HG03575 (cell line): ENCODE measurements around the gene TMEM240.
"Not testable (repeated sequence)": the region's sequence is repeated elsewhere in the genome, so short reads cannot be mapped to it uniquely, and the experiment has no call there.

Experiments used
- ATAC-seq: cut with Tn5 transposase; IDR thresholded peaks from one replicate; pipeline ENCODE4 v1.9.1; 2021; ENCODE audit not compliant: unreplicated experiment, insufficient number of reproducible peaks, low FRiP score; ENCODE audit errors: extremely low read depth

The TMEM240 gene

DNA sequence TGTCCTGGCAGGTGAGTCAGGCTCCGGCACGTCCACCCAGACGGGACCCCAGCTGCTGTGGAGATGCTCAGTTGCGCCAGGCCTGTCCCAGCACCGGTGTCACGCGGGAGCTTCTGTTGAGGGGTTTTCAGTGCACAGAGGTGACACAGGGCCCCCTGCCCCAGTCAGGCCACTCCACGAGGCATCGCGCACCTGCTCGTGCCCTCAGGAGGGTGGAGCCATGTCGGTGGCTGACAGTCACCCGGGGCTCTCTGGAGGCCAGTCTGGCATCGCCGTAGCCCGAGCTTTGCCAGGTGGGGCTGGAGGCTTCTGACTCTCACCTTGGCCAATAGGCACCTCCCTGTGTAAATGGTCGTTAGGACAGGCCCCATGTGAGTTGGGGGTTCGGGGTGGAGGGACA, 11.1 kb downstream of the TMEM240 start:
- no peak for ATAC-seq

DNA sequence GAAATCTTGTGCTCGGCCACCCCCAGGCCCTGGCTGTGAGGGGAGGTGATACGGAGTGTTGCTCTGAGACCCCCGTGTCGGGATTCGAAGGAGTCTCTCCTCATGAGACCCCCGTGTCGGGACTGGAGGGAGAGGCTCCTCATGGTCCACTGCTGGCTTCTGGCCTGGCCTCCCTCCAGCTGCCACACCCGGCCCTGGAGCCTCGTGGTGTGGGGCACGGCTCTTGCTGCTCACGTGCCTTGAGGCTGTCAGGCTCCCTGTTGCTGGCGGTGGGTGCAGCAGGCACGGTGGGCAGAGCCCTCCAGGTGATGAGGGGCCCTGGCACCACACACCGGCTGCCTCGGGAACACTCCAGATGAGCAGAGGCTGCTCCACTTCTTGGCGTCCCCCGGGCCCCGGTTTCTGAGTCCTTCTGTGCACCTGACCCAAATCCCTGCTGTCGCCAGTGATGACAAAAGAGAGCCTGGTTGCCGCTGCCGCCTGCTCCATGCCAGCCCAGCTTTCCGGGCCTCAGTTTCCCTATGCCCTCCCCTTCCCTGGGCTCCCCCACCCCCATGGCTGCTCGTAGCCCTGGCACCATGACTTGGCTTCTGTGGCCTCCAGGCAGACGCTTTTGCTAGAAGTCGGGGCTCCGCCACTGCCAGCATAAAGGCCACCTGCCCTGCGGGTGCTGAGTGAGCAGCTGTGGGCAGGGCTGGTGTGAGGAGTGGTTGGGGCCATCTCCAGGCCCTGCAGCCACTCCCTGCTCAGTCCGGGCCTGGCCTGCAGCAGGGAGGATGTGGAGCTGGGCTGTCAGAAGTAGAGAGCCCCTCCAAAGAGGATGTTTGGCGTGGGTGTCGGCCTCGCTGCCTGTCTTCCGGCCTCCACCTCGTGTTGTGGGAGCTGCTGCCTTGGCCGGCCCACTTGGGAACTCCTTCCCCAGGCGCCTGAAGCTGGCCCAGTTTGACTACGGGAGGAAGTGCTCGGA, 11.8 kb downstream of the TMEM240 start:
- ATAC-seq = no peak

DNA sequence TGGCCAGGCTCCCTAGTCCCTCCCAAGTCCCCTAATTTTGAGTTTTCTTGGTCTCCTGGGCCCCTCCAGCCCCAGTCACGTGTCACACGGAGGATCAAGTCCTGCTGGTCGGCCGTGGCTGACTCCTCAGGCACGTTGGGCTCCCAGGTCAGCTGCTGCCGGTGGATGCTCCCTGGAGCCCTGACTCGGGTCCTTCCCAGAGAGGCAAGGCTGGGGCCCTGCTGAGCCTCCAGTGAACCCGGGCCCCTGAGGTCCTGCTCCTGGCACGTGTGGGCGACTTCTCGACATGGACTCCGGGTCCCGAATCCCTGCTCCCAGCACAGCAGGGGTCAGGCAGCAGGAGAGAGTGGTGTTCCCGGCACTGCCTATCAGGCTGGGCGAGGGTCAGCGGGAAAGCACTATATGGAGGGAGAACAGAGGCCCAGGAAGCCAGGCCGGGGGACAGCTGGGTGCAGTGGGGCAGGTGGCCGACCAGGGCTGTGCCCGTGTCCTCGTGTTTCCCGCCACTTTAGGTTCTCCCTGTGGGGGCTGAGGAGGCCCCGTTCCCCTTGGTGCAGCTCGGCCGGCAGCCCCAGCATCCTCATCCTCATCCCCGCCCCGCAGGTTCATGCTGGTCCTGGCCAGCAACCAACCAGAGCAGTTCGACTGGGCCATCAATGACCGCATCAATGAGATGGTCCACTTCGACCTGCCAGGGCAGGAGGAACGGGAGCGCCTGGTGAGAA, 13.2 kb downstream of the TMEM240 start:
- no peak for ATAC-seq

- not testable (repeated sequence) for ATAC-seq
Observed at GRCh38 chr1:1526476-1526875, 13.9 kb downstream of the TMEM240 start.

DNA sequence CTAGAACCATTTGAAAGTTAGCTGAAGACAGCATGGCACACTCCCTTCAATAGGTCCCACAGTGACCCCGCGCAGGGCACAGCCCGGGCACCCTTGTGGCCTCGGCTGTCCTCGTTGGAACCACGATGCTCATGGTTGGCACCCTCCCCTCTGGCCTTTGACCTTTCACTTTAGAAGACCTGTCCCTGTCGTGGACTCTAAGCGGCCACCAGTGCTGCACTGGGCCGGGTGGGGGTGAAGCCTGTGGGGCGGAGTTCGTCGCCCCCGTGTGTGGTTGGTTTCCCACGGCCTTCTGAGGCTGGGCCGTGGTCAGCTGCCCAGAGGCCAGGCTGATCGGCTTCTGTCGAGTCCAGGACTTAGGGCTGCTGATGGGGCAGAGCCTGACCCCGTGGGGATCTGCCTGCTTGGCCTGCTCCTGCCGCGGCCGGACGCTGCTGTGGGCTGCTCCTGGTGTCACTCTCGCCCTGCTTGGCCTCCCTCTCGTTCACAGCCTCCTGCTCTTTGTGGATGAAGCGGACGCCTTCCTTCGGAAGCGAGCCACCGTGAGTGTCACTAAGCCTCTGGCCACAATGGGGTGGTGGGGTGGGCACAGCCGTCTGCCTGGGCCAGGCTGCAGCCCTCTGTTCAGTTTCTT, 15.6 kb downstream of the TMEM240 start:
- ATAC-seq = not testable (repeated sequence)

DNA sequence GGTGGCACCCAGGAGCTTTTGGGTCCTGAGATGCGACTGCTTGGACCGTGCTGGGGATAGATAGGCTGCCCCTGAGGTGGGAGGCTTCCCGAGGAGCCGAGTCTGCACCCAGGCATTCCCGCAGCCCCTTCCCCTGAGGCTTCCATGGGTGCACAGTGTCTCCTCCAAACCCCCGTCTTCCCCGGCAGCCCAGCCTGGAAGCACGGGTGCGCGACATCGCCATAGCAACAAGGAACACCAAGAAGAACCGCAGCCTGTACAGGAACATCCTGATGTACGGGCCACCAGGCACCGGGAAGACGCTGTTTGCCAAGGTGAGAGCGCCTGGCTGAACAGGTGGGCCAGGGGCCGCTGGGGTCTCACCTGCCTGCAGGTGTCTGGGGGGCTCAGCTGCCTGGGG, 16.8 kb downstream of the TMEM240 start:
- not testable (repeated sequence) for ATAC-seq

DNA sequence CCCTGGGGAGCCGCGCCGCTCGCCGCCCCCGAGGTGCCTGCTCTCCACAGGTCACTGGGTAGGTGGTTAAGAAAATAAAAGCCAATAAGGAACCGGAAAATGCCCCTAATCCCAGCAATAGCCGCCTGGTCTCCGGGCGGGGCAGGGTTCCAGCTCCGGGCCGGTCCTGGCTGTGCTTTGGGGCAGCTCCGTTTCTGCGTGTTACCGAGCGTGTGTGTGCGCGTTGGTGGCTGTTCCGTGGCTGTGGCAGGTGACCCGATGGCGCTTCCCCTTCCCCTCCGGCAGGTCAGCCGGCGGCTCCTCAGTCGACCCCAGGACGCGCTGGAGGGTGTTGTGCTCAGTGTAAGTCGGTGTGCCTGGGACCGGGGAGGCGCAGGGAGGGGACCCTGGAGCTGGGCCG, 17.2 kb downstream of the TMEM240 start:
- ATAC-seq = not testable (repeated sequence)

- ATAC-seq = not testable (repeated sequence)
Observed at GRCh38 chr1:1522536-1522935, 17.9 kb downstream of the TMEM240 start.

DNA sequence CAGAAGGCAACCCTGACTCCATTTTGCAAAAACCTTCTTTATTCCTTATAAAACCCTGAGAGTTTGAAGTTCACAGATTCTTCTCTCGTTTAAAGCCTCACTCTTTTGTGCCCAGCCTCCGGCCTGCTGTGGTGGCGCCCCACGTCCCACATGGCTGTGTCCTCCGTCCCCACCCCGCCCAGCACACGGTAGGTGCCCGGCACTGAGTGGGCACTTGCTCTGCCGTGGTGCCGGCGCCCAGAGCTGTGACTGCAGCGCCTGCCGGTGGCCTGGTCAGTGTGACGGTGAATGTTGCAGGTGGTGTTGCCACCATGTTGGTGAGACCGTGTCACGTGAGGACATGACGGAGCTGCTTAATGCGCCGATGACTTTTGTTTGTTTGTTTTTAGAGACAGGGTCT, 19.1 kb downstream of the TMEM240 start:
- ATAC-seq = no peak

- not testable (repeated sequence) for ATAC-seq
Observed at GRCh38 chr1:1519805-1520505, 20.5 kb downstream of the TMEM240 start.

DNA sequence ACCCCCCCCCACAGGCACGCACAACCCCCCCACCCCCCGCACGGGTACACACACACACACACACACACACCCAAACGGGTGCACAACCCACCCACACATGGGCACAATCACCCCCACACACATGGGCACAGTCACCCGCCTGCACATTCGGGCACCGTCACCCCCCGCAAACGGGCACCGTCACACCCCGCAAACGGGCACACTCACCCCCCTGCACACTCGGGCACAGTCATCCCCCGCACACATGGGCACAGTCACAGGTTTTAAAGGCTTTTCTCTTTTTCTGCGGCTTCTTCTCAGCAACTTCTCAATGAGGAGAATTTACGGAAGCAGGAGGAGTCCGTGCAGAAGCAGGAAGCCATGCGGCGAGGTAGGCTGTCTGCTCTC, 21.8 kb downstream of the TMEM240 start:
- not testable (repeated sequence) for ATAC-seq

DNA sequence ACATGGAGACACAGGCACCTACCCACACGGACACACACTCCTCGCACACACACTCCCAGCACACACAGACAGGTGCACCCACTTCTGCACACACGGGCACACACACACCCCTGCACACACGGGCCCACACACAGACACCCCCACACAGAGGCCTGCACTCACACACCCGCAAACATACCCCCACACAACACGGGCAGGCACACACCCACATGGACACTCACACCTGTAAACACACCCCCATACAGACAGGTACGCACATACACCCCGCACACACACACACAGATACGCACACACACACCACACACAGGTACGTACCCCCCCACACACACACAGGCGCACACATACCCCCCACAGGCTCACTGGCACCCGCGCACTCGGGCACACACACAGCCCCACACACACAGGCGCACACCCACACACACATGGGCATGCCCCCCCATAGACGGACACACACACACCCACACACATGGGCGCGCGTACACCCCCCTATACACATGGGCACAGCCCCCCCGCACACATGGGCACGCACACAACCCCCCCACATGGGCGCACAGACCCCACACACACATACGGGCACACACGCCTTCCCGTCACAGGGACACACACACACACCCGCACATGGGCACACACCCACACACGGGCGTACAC, 22.3 kb downstream of the TMEM240 start:
- no peak for ATAC-seq

GRCh38 chr1:1516923-1517322, 23.5 kb downstream of the TMEM240 start:
- ATAC-seq = not testable (repeated sequence)

GRCh38 chr1:1514376-1514775, 26.0 kb downstream of the TMEM240 start:
- not testable (repeated sequence) for ATAC-seq

- not testable (repeated sequence) for ATAC-seq
Observed at GRCh38 chr1:1513675-1514074, 26.7 kb downstream of the TMEM240 start.

DNA sequence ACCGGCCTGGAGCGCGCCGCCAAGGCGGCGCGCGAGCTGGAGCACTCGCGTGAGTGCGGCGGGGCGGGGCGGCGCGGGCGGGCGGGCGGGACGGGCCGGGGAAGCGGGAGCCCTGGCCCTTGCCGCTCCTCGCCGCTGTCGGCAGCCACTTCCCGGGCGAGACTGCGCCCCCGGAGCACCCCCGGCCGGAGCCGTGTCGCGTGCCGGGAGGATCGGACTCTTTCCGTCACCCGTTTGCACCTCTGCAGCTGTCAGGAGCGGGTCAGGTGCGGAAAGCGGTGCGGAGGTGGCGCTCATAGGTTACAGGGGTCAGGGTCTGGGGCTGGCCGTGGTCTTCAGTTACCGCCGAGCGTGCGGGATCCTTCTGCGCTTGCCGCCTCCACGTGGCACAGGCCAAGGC, 28.0 kb downstream of the TMEM240 start:
- ATAC-seq = not testable (repeated sequence)

- peak; percentile 51 for ATAC-seq
Observed at GRCh38 chr1:1511533-1512285, 28.7 kb downstream of the TMEM240 start, which contains the start of gene ATAD3A. Gene ATAD3A (plus strand): TSS chr1:1512162. CDS start chr1:1512269, 107 bp downstream.
